Pulmonary artery endothelial cell (primary cell): Measurements from ENCODE around the gene MZT2B. TPM values are rescaled to one million over a fixed set of nuclear protein-coding genes. Genes with fewer than 3 reads are reported as not detected.
"Not testable (repeated sequence)": the region's sequence is repeated elsewhere in the genome, so short reads cannot be mapped to it uniquely, and the experiment has no call there.

Experiments
- DNase-seq: peaks from one replicate; pipeline ENCODE4 v3.0.0-alpha.2; 2011; ENCODE audit warnings: low read depth, low spot score
- total RNA-seq: library from RNA; depleted of rRNA; stranded (reverse); fragments of >200 nt; gene quantifications from 2 replicates; pipeline ENCODE4 v1.2.3, GENCODE V29; 2014

Gene MZT2B
- total RNA-seq, 1 donor from 2014 or later: 215 TPM

GRCh38 chr2:130152816-130153595, 29.1 kb upstream of the MZT2B start:
- no peak for DNase-seq

DNA sequence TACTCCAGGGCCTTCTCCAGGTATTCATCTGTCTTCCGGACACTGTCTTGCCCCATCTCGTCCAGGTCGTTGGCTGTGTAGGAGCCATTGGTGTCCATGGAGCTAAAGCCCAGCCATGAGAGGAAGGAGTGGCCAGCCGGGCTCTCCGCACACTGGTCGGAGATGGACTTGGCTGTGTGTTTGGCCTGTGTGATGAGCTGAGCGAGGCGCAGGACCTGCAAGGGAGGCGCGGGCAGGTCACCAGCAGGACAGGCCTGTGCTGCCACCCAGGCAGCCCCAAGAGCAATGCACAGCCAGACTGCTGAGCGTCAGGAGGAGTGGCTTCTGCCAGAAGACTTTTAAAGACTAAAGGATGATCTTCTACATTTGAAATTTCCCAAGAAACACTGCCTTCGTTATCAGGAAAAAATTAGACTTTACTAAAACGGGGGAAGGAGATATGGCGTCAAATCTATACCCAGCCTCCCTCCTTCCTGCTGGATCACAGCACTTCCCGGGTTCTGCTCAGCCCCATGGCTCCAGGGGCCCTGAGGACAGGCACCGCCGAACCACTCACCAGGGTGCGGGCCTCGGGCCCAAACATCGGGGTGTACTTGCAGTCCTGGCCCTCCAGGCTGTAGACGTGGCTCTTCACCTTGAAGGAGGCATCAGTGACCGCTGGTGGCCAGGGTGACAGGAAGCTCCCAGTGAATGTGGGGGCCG, 28.2 kb upstream of the MZT2B start:
- DNase-seq: not testable (repeated sequence)

GRCh38 chr2:130154423-130154770, 27.7 kb upstream of the MZT2B start:
- DNase-seq: not testable (repeated sequence)

- no peak for DNase-seq
Observed at GRCh38 chr2:130154773-130155765, 27.0 kb upstream of the MZT2B start.

DNA sequence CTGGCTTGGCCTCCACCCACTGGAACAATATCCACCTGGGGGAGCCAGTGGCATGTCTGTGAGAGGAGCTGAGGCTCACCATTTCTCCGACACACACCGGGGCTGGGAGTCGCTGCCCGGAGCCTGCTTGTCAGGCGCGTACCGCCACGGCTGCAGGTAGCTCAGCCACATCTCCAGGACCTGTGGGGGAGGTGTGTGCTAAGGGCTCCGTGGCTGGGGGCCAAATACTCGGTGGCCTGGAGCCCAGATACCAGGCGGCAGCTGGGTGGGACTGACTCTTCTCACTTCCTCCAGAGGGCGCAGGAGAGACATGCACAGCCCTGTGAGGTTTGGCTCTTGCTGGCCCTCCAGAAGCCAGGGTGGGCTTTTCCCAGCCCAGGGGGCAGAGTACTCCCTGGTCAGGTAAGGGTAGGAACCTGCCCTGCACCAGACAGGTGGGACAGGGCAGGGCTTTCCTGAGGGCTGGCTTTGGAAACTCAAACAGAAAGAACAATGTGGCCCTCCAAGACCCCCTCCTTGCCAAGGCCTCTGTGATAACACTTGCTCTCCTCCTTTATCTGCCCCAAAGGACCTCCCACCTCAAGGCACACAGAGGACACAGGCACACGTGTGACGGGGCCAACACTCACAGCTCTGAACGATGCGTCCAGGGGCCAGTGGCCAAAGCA, 26.0 kb upstream of the MZT2B start:
- DNase-seq: not testable (repeated sequence)

DNA sequence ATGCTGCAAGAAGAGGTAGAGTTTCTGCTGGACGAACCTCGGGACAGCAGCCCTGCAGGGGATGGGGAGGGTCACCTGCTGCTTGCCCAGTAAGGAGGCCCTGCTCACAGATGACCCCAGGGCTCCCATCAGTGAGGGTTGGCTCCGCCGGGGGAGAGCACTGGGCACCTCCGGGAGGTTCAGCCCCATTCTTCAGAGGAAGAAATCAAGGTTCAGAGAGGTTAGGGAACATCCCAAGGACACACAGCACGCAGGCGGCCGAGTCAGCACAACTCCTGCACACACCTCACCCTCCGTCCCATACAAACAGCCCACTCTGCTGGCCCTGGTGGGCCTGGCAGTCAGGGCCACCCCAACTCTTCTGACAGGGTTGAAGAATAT, 25.4 kb upstream of the MZT2B start:
- DNase-seq: no peak

GRCh38 chr2:130157354-130157753, 24.7 kb upstream of the MZT2B start:
- DNase-seq: not testable (repeated sequence)

GRCh38 chr2:130157825-130158514, 24.1 kb upstream of the MZT2B start:
- DNase-seq: not testable (repeated sequence)

GRCh38 chr2:130158631-130159030, 23.4 kb upstream of the MZT2B start:
- no peak for DNase-seq

DNA sequence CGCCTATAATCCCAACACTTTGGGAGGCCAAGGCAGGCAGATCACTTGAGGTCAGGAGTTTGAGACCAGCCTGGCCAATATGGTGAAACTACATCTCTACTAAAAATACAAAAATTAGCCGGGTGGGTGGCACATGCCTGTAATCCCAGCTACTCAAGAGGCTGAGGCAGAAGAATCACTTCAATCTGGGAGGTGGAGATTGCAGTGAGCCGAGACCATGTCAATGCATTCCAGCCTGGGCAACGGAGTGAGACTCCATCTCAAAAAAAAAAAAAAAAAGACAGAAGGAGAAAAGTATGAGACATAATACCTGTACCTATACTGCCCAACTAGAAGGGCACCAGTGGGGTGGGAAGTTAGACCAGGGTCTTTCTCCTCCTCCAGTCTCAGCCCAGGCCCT, 22.7 kb upstream of the MZT2B start:
- not testable (repeated sequence) for DNase-seq

GRCh38 chr2:130160131-130160530, 21.9 kb upstream of the MZT2B start:
- DNase-seq: no peak

GRCh38 chr2:130160838-130161705, 21.0 kb upstream of the MZT2B start:
- DNase-seq: not testable (repeated sequence)

GRCh38 chr2:130162486-130162885, 19.6 kb upstream of the MZT2B start:
- DNase-seq: not testable (repeated sequence)

GRCh38 chr2:130162968-130163367, 19.1 kb upstream of the MZT2B start:
- DNase-seq: no peak

DNA sequence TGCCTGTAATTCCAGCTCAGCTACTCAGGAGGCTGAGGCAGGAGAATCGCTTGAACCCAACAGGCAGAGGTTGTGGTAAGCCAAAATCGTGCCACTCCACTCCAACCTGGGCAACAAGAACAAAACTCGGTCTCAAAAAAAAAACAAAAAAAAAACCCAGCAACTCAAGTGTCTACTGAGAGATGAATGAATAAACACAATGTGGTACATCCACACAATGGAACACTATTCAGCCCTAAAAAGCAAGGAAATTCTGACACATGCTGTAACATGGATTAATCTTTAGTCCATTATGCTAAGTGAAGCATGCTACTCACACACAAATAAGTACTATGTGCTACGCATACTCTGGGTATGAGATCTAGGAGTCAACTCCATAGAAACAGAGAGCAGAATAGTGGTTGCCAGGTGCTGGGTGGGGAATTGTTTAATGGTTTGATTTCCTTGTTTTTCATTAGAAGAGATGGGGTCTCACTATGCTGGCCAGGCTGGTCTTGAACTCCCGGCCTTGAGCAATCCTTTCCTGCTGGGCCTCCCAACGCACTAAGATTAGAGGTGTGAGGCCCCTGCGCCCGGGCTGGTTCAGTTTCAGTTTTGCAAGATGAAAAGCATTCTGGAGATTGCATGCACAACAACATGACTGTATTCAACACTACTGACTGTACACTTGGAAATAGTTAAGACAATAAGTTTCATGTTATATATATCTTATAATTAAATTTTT, 16.6 kb upstream of the MZT2B start:
- no peak for DNase-seq

DNA sequence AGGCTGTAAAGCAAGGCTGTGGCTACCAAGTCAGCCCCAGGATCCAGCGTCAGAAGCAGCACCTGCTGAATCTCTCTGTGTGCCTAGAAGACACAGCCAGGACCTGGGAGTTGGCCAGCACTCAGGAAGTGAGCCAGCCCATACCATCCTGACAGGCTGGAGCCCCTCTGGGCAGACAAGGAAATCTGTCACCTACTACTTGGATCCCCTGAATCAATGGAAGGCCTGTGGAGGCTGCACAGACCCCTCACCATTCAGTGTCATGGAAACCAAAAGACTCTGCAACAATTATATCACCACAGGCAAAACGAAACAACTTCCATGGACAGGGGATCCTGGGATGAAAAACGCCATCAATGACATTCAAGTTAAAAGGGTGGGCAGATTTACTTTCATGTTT, 15.5 kb upstream of the MZT2B start:
- DNase-seq: not testable (repeated sequence)

DNA sequence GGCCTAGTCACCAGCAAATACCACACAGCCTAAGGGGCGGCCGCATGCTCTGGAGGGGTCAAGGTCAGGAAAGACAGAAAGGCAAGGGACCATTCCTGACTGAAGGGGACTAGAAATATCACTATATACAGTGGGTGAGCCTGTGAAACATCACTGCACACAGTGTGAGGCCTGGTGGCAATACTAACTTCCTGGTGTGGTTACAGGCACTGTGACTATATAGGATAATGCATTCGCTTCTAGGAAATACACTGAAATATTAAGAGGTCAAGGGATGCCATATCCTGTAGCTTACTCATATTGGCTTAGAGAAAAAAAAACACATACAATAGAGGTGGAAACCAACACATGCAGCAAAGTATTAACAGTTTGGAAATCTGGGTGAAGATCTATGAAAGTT, 12.9 kb upstream of the MZT2B start:
- not testable (repeated sequence) for DNase-seq

DNA sequence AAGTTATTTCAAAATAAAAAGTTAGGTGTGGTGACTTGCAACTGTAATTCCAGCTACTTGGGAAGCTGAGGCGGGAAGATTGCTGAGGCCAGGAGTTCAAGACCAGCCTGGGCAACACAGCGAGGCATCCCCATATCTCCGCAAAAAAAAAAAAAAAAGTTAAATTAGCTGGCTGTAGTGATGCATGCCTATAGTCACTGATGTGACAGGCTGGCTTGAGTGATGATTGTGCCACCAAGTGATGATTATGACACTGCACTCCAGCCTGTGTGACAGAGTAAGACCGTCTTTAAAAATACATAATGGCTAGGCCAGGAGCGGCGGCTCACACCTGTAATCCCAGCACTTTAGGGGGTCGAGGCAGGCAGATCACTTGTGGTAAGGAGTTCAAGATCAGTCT, 12.2 kb upstream of the MZT2B start:
- DNase-seq: no peak

DNA sequence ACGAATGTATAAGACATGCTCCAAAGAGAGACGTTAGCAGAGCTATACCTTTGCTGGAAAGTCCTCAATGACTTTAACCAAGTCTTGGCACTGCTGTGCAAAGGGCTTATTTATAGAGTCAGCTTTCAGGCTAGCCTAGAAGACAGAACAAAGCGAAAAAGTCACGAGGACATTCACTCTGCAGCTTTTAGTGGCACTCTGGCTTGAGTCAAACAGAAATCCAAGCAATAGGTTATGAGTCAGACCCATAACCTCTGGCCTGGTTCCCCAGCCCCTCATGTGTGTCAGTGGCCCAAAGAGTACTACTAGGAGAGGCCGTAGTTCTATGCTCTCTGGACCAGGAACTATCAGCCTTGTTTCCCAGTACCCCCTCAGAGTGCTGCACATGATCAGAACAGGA, 7.2 kb upstream of the MZT2B start:
- DNase-seq: not testable (repeated sequence)
